Measurements from ENCODE around the gene PPP2R5E.

PPP2R5E gene

DNA sequence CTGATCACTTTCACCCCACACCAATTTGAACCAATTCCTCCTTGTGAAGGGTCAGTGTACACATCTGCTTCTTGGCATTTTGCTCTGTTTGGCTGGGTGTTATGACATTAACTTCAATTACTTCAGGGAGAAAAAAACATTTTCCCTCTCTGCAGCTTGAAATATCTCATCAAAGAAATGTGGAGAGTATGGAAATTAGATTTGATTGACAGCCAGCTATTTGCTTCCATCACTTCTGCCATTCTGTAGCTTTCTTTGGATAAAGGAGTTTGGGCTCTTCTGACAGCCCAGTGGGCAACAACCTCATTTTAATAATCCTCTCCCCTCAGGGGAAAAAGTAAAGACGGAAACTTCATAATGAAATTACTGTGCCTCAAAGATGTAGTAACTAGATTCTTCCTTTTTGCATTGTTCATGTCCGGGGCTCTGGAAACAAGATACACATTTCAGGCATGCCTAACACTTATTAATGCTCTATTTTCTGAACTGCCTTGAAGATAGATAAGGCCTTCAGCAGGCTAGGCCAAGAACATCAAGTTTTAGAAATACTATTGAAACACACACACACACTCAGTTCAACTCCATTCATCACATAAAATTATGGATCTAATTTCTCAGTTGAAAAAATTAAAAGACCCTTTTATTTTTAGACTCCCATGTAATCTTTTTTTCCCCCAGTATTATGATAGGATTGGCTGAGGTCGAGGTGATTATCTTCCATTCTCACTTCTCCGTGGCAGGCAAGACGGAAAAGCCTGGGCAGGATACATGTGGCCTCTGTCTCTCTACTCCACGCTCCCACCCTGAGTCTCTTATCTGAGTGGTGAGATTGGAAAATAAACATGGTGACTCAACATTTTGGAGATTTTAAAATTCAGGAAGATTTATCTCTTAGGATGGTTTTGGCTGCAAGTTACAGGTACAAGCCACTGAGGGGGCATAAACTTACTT is 214.1 kb downstream of the PPP2R5E start:
- no peak for TF ChIP-seq POLR2A (IDR thresholded peaks at IDR 0.05; ENCODE audit: low read length)
- DNase-seq = no peak

DNA sequence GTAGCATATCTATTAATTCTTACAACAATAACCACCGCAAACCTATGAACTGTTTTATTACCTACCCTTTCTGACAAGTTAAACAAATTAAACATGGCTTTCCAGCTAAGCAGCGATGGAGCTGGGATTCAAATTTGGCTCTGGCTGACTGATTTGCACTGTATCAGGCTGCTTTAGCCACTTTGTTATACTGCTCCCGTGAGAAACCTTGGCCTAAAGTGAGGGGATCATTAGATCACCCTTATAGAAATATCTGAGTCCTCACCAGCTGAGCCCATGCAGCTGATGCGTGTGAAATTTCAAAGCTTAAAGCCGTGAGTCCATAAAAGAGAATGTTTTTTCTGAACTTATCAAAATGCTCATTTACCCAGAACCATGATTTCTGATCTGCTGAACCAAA is 216.3 kb downstream of the PPP2R5E start:
- TF ChIP-seq GATA1 (IDR thresholded peaks at IDR 0.05; ENCODE audit: low read depth, low read length) (no peak), POLR2A (IDR thresholded peaks at IDR 0.05; ENCODE audit: low read length) (no peak)

DNA sequence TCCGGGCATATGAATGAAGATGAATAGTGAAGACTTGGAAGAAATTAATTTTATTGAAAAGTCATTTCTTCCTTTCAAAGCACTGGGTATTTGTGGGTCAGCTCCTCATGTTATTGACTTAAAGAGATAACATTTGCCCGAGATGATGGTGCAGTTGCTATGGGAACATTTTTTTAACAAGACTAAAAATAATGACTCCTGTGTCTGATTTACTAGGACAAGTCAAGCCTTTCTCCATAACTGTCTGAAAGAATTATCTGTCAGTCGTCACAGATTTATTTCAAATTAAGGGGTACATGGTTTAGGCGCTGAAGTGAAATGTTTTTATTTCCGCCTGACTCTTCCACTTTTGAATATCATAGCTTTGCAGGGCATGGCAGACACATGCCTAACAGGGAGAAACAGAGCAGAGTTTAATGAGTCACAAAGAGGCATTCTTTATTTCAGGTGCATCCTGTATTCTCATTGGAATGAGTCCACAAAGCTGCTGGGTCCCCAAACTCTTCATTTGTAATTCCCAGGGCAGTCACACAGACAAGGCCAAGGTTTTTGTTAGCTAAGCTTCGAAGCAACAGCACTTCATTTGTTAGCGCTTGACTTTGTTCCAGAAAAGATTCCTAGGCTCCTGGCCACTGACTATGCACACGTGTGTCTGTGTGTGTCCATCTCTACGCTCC is 220.1 kb downstream of the PPP2R5E start:
- TF ChIP-seq GATA1 (IDR thresholded peaks at IDR 0.05; ENCODE audit: low read depth, low read length) (no peak), POLR2A (IDR thresholded peaks at IDR 0.05; ENCODE audit: low read length) (no peak)
- no peak for DNase-seq

More for the DNA sequence above, 216.3 kb downstream of the PPP2R5E start:
- no peak for DNase-seq

DNA sequence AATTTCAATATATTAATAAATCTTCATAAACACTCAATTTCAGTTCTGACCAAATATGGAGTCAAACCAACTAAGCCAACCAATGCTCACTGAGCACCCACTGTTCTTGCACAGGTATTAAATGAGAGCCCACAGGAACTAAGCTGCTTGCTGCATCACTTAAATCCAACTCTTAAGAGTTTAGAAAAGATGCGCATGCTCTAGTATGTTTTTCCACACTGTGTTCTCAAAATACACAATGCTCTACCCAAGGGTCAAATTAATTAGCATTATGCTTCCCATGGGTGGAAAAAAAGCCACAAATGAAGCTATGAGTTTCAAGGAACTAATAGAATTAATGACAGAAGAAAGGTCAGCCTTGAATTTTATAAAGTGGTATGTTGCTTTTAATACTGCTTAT is 220.7 kb downstream of the PPP2R5E start:
- DNase-seq = no peak
- TF ChIP-seq POLR2A (IDR thresholded peaks at IDR 0.05; ENCODE audit: low read length) (no peak), GATA1 (IDR thresholded peaks at IDR 0.05; ENCODE audit: low read depth, low read length) (no peak)
